ENCODE results near the gene SPPL2B.

- TF ChIP-seq CTCF (IDR thresholded peaks at IDR 0.05; ENCODE audit: insufficient read depth, low read length, poor library complexity, severe bottlenecking) (no peak), EZH2phosphoT487 (conservative IDR thresholded peaks at IDR 0.05; ENCODE audit: low read length) (no peak)
Measured at GRCh38 chr19:2332341-2333026, 4.0 kb downstream of the SPPL2B start.

Data from SU-DHL-6 (cell line).